Stimulated activated CD4-positive, alpha-beta T cell treated with anti-CD3 and anti-CD28 coated beads, Interleukin-2, amount 100 ng/mL, for 4 hours (primary cell): Measurements from ENCODE around the gene IL1RN.
"Not testable (repeated sequence)": the region's sequence is repeated elsewhere in the genome, so short reads cannot be mapped to it uniquely, and the experiment has no call there.

ENCODE experiments used
- DNase-seq: peaks from one replicate; pipeline ENCODE4 v3.0.0-alpha.2; 2020; ENCODE audit warnings: low read depth

The IL1RN gene, protein sequence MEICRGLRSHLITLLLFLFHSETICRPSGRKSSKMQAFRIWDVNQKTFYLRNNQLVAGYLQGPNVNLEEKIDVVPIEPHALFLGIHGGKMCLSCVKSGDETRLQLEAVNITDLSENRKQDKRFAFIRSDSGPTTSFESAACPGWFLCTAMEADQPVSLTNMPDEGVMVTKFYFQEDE

GRCh38 chr2:113126845-113127645 lies at the start of gene IL1RN:
Gene IL1RN, plus strand, starts transcription at chr2:113127598. Its CDS starts 27 bp downstream, at chr2:113127625.
- no peak for DNase-seq

DNA sequence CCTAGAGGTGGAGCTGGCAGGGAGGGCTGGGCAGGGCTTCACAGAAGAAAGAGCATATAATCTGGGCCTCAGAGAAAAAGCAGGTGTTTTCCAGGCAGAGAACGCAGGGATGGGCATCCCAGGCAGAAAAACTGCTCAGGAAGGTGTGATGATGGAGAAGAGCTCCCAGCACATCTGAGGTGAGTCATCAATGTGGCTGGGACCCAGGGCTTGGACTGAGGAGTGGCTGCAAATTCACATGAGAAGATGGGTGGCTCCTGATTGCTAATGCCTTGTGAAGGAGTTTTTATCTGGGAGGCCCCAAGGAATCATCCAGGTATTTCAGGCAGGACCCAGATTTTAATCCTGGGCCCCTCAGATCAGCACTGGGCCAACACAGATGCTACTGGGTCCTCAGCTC lies 49.5 kb upstream of the IL1RN start:
- no peak for DNase-seq

- no peak for DNase-seq
Observed at GRCh38 chr2:113078350-113078839, 49.0 kb upstream of the IL1RN start.

- DNase-seq, result no peak
Observed at GRCh38 chr2:113079131-113079530, 48.3 kb upstream of the IL1RN start.

- no peak for DNase-seq
Observed at GRCh38 chr2:113080134-113080533, 47.3 kb upstream of the IL1RN start.

- DNase-seq, result no peak
Observed at GRCh38 chr2:113081488-113082210, 45.7 kb upstream of the IL1RN start.

GRCh38 chr2:113083296-113083695 lies 44.1 kb upstream of the IL1RN start:
- DNase-seq, result no peak

DNA sequence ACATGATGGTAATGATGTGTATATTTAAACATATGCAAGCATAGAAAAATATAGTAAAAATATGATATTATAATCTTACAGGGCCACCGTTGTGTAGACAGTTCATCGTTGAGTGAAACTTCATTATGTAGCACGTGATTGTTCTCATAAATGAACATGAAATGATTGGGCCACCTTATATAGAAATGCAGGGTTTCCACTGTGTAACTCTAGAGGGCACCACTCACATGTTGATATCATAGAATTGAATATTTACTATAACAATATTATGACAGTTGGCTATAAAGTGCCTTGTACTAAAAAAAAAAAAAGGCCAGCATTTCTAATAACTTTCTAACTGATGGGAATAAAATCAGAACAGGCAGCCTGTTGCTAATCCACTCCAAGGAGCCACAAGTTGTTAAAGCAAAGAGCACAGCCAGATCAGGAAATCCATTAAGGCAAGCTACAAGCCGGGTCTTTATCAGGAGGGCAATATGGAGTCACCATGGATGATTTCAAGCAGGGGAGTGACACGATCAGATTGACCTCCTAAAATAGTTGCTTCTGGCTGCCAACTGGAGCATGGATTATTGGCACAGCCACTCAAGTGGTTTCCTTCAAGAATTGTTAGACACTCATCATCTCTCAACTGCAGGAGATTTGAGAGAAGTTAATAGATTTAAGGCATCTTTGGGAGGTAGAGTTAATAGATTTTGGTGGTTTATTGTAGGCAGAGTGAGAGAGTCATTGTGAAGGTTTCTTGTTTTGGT lies 43.0 kb upstream of the IL1RN start:
- DNase-seq, result no peak

DNA sequence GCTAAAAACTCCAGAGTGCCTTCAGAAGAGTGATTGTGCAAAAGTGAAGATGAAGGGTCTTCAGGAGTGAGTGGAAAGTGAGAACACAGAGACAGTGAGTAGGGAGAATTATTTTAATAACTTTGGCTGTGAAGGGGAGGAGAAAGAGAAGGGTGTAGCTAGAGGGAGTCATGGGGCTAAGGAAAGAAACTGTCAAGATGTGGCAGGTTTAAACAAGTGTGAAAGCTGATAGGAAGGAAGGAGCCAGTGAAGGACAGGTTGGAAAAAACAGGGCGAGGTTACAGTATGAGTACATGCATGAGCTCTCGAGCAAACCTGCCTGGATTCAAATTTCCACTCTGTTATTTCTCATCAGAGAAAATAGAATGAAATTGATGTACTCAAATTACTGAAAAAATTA lies 41.9 kb upstream of the IL1RN start:
- no peak for DNase-seq

GRCh38 chr2:113088213-113088992 lies 39.0 kb upstream of the IL1RN start:
- no peak for DNase-seq

DNA sequence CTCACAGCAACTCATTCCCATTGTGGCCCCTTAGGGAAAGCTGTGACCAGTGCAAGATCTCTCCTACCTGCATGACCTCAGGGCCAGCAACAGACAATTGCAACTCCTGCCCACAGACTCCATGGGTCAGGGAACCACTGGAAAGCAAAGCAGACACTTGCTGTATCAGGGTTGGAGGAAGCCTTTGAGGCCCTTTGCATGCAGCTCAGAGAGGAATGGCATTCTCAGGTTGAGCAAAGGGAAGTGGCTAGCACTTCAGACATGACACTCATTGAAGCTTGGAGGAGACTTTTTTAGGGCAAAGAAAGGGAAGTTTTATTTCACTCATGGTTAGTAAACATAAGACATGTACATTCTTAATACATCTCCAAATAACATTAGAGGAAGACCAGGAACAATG lies 37.5 kb upstream of the IL1RN start:
- DNase-seq, result no peak

DNA sequence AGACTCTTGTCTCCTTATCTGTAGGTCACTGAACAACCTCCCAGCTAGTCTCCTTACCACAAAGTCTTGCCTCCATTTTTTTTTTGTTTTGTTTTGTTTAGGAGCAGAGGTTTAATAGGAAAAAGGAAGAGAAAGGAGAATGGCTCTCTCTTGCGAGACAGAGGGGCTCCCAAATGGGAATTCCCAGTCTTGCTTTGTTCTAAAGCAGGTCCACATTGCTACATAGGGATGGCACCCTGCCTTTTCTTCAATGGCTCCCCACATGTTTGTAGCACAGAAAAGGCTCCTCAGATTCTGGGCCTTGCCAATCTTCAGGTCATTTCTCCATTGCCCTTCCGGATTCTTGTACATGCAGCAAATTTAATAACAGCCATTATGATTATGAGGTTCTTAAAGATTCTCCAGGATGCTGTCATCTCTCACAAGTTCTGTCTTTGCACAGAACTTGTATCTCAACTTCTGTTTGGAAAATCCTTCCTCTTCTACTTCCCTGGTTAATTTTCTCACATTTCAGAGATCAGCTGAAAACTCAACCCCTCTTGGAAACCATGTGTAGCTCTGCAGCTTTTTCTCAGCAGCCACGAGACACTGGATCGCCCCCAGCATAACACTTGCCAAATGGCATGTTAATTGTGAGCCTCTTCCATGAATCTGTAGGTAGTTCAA lies 36.0 kb upstream of the IL1RN start:
- DNase-seq, result no peak

DNA sequence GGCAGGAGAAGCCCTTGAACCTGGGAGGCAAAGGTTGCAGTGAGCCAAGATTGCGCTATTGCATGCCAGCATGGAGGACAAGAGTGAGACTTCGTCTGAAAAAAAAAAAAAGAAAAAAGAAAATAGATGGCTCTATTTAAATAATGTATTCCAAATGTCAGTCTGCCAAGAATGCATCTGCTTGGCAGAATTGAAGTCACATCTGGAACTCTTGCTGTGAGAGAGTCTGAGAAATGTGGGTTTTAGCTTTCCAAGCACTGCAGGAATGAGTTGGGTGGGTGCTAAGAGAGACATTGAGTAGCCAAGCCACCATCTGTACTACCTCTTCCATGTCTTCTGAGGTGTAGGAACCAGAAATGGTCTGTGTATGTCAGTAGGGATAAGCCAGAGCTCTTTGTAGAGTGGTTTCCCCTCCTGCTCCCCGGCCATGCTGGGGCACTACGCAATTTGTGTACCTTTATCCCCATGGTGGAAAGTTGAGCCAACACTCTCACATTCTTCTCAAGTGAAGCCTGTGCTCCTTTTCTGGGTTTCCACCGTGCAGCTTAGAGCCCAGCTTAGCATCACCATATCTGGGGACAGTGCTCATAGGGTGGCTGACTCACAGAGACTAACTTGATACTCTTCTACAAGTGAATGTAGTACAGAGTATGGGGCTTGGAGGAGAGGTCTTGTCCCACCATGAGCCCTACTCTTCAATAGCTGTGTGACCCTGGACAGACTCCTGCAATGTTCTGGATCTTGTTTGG lies 34.4 kb upstream of the IL1RN start:
- no peak for DNase-seq

GRCh38 chr2:113093613-113093977 lies 33.8 kb upstream of the IL1RN start:
- no peak for DNase-seq

DNA sequence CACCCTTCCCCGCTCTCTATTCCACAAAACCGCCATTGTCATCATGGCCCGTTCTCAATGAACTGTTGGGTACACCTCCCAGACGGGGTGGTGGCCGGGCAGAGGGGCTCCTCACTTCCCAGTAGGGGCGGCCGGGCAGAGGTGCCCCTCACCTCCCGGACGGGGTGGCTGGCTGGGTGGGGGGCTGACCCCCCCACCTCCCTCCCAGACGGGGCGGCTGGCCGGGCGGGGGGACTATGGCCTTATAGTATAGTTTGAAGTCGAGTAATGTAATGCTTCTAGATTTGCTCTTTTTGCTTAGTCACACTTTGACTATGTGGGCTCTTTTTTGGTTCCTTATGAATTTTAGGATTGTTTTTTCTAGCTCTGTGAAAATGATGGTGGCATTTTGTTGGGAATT lies 31.1 kb upstream of the IL1RN start:
- not testable (repeated sequence) for DNase-seq

- DNase-seq, result not testable (repeated sequence)
Observed at GRCh38 chr2:113096842-113097618, 30.4 kb upstream of the IL1RN start.

DNA sequence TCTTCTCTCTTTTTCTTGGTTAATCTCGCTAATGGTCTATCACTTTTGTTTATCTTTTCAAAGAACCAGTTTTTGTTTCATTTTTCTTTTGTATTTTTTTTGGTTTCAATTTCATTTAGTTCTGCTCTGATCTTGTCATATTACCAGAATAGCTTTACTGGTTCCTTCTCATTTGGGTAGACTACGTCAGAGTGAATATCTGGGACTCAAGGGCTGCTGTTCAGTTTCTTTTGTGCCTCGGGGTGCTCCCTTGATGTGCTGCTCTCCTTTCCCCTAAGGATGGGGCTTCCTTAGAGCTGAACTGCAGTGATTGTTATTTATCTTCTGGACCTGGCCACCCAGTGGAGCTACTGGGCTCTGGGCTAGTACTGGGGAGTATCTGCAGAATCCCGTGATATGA lies 29.4 kb upstream of the IL1RN start:
- no peak for DNase-seq

DNA sequence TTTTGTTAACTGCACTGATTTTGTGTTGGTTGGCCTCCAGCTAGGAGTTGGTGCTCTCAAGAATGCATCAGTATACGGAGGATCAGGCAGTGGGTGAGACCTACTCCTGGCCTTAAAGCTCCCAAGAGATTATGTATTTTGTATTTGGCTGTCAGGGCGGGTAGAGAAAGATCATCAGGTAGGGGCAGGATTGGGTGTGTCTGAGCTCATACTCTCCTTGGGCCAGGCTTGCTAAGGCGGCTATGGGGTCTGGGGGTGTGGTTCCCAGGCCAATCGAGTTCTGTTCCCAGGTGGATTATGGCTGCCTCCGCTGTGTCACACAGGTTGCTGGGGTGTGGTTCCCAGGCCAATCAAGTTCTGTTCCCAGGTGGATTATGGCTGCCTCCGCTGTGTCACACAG lies 28.9 kb upstream of the IL1RN start:
- DNase-seq, result no peak

DNA sequence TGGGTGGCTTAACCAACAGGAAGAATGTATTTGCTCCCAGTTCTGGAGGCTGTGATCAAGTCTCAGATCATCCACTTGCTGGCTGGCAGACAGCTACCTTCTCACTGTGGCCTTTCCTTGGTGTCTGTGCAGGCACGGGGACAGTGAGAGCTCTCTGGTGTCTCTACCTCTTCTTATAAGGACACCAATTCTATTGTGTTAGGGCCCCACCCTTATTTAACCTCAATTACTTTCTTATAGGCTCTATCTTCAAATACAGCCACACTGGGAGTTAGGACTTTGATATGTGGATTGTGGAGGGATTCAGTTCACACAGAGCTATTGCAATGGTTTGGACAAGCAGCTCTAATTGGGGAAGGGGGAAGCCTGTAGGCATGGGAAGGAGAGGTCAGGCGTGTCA lies 25.3 kb upstream of the IL1RN start:
- no peak for DNase-seq
